Measurements from ENCODE around the gene LYG2. TPM values are rescaled to one million over a fixed set of nuclear protein-coding genes. Genes with fewer than 3 reads are reported as not detected.
"Not testable (repeated sequence)": the region's sequence is repeated elsewhere in the genome, so short reads cannot be mapped to it uniquely, and the experiment has no call there.

Gene LYG2
- total RNA-seq, 4 donors from 2014 or later, result not detected

- intact Hi-C loops (cut with DNase I), result no loop called here
- H3K27ac ChIP-seq, result no peak overlapping the region
- peaks cover 0 to 9% (median 0%) of the 10 kb centered on the region in 3 donors for H3K36me3 ChIP-seq
- H3K4me3 ChIP-seq, result no peak overlapping the region
- peaks cover 0 to 7% (median 0%) of the 10 kb centered on the region in 3 donors for H3K4me1 ChIP-seq
- no peaks in the 10 kb centered on the region for H3K9me3 ChIP-seq
- no peak for DNase-seq
- no peaks in the 10 kb centered on the region for H3K27me3 ChIP-seq
- TF ChIP-seq POLR2A (IDR thresholded peaks at IDR 0.05), result no peak
- TF ChIP-seq CTCF (IDR thresholded peaks at IDR 0.05), result no peak
Observed at GRCh38 chr2:99279969-99280695, 24.7 kb upstream of the LYG2 start.

GRCh38 chr2:99278793-99279291 is 23.4 kb upstream of the LYG2 start:
- H3K27me3 ChIP-seq, result no peaks in the 10 kb centered on the region
- no peak overlapping the region for H3K27ac ChIP-seq
- intact Hi-C loops (cut with DNase I), result no loop called here
- no peak for DNase-seq
- H3K4me3 ChIP-seq, result peak overlapping the region in 1 of 4 donors; percentile 34
- 43 to 51% methylated on average over 2 of the region's 2 CpGs for WGBS, 2 donors
- no peak for TF ChIP-seq POLR2A (IDR thresholded peaks at IDR 0.05)
- no peak for TF ChIP-seq CTCF (IDR thresholded peaks at IDR 0.05)
- no peaks in the 10 kb centered on the region for H3K36me3 ChIP-seq
- H3K9me3 ChIP-seq, result no peaks in the 10 kb centered on the region
- H3K4me1 ChIP-seq, result peaks cover 0 to 7% (median 0%) of the 10 kb centered on the region in 3 donors

- H3K4me3 ChIP-seq; H3K4me1 ChIP-seq; H3K9me3 ChIP-seq; H3K36me3 ChIP-seq; H3K27ac ChIP-seq; H3K27me3 ChIP-seq; intact Hi-C loops (cut with DNase I); DNase-seq: not testable (repeated sequence)
- 64 to 79% methylated on average over 4 to 5 of the region's 5 CpGs for WGBS, 2 donors
Observed at GRCh38 chr2:99278195-99278765, 22.8 kb upstream of the LYG2 start.

GRCh38 chr2:99275882-99276281 is 20.4 kb upstream of the LYG2 start:
- no peaks in the 10 kb centered on the region for H3K27me3 ChIP-seq
- no peak overlapping the region for H3K27ac ChIP-seq
- no peak for DNase-seq
- no peaks in the 10 kb centered on the region for H3K36me3 ChIP-seq
- intact Hi-C loops (cut with DNase I), result no loop called here
- TF ChIP-seq POLR2A (IDR thresholded peaks at IDR 0.05) (no peak), CTCF (IDR thresholded peaks at IDR 0.05) (no peak)
- 29 to 46% methylated on average over 7 of the region's 7 CpGs for WGBS, 2 donors
- peaks cover 0 to 7% (median 0%) of the 10 kb centered on the region in 3 donors for H3K4me1 ChIP-seq
- no peak overlapping the region for H3K4me3 ChIP-seq
- peaks cover 0 to 6% (median 3%) of the 10 kb centered on the region in 3 donors for H3K9me3 ChIP-seq

- H3K27ac ChIP-seq, result no peak overlapping the region
- no peaks in the 10 kb centered on the region for H3K36me3 ChIP-seq
- peaks cover 0 to 3% (median 0%) of the 10 kb centered on the region in 3 donors for H3K4me1 ChIP-seq
- TF ChIP-seq POLR2A (IDR thresholded peaks at IDR 0.05), result no peak
- no peak for TF ChIP-seq CTCF (IDR thresholded peaks at IDR 0.05)
- WGBS, 2 donors, result 35 to 56% methylated on average over 4 of the region's 4 CpGs
- H3K4me3 ChIP-seq, result no peak overlapping the region
- no peaks in the 10 kb centered on the region for H3K27me3 ChIP-seq
- no peak for DNase-seq
- no peaks in the 10 kb centered on the region for H3K9me3 ChIP-seq
- intact Hi-C loops (cut with DNase I), result no loop called here
Observed at GRCh38 chr2:99261242-99261641, 5.8 kb upstream of the LYG2 start.
